ENCODE results near the gene FAM110D. TPM values are rescaled to one million over a fixed set of nuclear protein-coding genes. Genes with fewer than 3 reads are reported as not detected.

The FAM110D gene
- total RNA-seq, 1 experiment from 2014 or later: not detected

Other genes with a start within 250 kb of the FAM110D start
- 7.4 and 9.0 TPM in 2 replicates for gene PAFAH2, start 161.0 kb upstream of the FAM110D start, total RNA-seq (2014; rRNA removed)
- gene EXTL1, start 137.3 kb upstream of the FAM110D start, total RNA-seq (2014; rRNA removed): 0.26 TPM in 1 of 2 replicates, not detected in the other
- 0.07 TPM in 1 of 2 replicates, not detected in the other for gene SLC30A2, start 113.0 kb upstream of the FAM110D start, total RNA-seq (2014; rRNA removed)
- gene TRIM63, start 91.4 kb upstream of the FAM110D start, total RNA-seq (2014; rRNA removed): not detected in 2 replicates
- gene PDIK1L, start 47.3 kb upstream of the FAM110D start, total RNA-seq (2014; rRNA removed): 4.1 and 5.2 TPM in 2 replicates
- not detected in 2 replicates for gene C1orf232, start 9.9 kb downstream of the FAM110D start, total RNA-seq (2014; rRNA removed)
- 155 and 165 TPM in 2 replicates for gene ZNF593, start 10.8 kb downstream of the FAM110D start, total RNA-seq (2014; rRNA removed)
- gene ZNF593OS, start 12.8 kb downstream of the FAM110D start, total RNA-seq (2014; rRNA removed): not detected in 2 replicates
- gene CNKSR1, start 18.4 kb downstream of the FAM110D start, total RNA-seq (2014; rRNA removed): 32.1 and 34.5 TPM in 2 replicates
- gene CATSPER4, start 31.5 kb downstream of the FAM110D start, total RNA-seq (2014; rRNA removed): not detected in 2 replicates
- 30.6 and 30.8 TPM in 2 replicates for gene CEP85, start 75.1 kb downstream of the FAM110D start, total RNA-seq (2014; rRNA removed)
- gene SH3BGRL3, start 121.0 kb downstream of the FAM110D start, total RNA-seq (2014; rRNA removed): 181 and 193 TPM in 2 replicates
- gene UBXN11, start 147.6 kb downstream of the FAM110D start, total RNA-seq (2014; rRNA removed): 19.4 and 24.6 TPM in 2 replicates
- not detected in 2 replicates for gene CD52, start 158.9 kb downstream of the FAM110D start, total RNA-seq (2014; rRNA removed)
- 15.3 and 16.1 TPM in 2 replicates for gene CRYBG2, start 195.1 kb downstream of the FAM110D start, total RNA-seq (2014; rRNA removed)
- not detected in 2 replicates for gene ZNF683, start 213.7 kb downstream of the FAM110D start, total RNA-seq (2014; rRNA removed)

All from PC-3 (cell line).